Inferior parietal cortex (tissue), 1 donor: ENCODE results near the gene GOLGA5.
A peak's percentile ranks its signal among the peaks of the same experiment; 100 is the strongest.
"Not testable (repeated sequence)": the region's sequence is repeated elsewhere in the genome, so short reads cannot be mapped to it uniquely, and the experiment has no call there.

ENCODE experiments used
- DNase-seq: peaks from one replicate; pipeline ENCODE4 v3.0.0-alpha.2; 2016; ENCODE audit errors: extremely low spot score

Gene GOLGA5, protein sequence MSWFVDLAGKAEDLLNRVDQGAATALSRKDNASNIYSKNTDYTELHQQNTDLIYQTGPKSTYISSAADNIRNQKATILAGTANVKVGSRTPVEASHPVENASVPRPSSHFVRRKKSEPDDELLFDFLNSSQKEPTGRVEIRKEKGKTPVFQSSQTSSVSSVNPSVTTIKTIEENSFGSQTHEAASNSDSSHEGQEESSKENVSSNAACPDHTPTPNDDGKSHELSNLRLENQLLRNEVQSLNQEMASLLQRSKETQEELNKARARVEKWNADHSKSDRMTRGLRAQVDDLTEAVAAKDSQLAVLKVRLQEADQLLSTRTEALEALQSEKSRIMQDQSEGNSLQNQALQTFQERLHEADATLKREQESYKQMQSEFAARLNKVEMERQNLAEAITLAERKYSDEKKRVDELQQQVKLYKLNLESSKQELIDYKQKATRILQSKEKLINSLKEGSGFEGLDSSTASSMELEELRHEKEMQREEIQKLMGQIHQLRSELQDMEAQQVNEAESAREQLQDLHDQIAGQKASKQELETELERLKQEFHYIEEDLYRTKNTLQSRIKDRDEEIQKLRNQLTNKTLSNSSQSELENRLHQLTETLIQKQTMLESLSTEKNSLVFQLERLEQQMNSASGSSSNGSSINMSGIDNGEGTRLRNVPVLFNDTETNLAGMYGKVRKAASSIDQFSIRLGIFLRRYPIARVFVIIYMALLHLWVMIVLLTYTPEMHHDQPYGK

DNA sequence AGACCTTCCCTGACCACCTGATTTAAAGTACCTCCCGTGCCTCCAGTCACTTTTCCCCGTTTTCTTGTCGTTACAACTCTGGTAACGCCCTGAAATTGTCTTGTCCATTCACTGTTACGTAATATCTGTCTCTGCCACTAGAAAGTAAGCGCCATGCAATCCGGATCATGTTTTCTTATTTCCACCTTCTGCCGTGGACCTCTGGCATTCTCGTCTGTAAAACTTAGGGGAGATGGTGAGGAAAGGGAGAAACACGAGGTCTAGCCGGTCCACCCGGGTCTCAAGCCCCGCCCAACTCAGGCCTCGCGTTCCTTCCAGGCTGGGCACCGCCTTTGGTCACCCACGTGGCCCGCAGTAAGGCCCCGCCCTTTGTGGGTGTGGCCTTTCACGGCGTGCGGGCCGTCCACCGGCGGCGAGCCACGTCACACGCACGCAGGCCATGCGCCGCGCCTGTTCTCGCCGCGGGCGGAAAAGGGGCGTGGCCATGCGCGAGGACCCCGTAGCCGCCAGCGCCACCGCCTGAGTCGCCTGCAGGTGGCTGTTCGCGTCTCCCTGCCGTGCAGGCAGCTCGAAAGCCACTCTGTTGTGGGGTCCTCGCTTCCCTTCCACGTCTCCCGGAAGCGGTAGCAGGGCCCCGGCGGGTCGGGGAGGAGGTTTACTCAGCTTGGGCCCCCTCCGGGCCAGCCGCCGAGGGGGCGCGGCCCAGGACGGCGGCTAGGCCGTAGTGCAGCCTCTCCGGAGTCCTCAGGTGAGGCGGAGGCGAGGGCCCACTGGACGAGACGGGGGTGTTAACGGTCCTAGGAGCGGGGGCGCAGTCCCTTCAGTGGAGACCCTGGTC is at the start of gene GOLGA5:
Gene GOLGA5, plus strand, starts transcription at position 597 of the 838 bp plus-strand sequence. CDS start 3,133 bp downstream, outside the sequence.
- DNase-seq = peak; percentile 96

DNA sequence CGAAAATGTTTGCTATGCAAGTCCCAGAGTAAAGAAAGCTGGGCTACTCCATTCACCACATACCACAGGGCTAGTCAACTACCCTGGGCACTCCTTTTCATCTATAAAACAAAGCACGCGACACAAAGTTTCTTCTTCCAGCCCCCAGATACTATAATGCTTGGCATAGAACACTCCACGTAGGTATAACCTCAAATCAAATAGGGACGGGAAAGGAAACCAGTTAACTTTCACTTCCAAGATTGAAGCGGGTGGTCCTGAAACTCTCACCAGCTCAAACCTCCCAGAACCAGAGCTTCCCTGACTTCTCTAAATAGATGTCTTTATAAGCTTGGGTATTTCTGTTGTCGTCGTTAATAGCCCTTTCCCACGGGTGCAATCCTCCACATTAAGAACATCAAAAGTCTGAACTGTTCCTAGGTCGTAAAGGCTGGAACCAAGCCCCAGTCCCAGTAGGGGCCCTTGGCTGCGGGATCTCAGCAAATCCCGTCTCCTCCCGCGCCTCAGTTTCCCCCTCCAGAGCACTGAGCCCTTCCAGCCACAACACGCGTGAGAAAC is 46.3 kb upstream of the GOLGA5 start:
- DNase-seq = peak; percentile 11

DNA sequence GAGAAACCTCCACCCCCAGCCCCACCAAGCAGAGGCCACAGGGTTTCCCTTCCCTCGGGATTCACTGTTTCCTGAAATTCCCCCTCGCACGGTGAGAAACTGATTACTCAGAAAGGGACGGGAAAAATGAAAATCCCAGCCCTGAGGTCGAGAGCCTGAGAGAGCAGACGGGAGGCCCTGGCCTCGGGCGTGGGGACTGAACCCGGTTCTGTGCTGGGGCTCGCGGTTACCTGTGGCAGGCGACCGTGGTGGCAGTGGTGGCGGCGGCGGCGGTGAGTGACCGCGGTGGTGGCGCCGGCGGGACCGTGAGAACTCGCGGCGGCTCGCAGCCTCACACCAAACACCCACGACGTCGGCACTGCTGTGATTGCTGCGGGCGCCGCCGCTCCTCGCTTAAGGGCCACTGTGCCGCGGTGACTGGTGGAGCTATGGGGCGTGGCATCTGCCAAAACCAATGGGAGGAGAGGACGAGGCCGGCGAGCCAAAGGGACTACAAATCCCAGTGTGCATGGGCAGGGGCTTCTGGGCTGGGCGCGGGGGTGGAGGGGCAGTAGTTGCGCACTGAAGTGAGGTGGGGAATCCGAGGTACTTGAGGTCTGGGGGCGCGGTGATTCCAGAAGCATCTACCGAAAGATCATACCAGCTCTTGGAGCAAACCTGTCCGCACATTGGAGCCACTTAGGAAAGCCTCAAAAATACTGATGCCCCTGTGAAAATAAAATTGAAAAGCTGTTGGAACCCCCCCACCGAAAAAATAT is 45.7 kb upstream of the GOLGA5 start, which contains the start of gene LGMN:
Gene LGMN, minus strand, starts transcription at position 369 of the 758 bp plus-strand sequence. CDS start 15,841 bp downstream, outside the sequence.
- DNase-seq = peak; percentile 94

DNA sequence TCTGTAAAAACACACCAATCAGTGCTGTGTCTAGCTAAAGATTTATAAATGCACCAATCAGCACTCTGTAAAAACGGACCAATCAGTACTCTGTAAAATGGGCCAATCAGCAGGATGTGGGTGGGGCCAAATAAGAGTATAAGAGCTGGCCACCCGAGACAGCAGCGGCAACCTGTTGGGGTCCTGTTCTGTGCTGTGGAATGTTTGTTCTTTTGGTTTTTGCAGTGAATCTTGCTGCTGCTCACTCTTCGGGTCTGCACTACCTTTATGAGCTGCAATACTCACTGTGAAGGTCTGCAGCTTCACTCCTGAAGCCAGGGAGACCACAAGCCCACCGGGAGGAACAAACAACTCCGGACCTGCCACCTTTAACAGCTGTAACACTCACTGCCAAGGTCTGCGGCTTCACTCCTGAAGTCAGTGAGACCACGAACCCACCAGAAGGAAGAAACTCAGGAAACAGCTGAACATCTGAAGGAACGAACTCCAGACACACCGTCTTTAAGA is 43.8 kb upstream of the GOLGA5 start:
- DNase-seq = not testable (repeated sequence)

DNA sequence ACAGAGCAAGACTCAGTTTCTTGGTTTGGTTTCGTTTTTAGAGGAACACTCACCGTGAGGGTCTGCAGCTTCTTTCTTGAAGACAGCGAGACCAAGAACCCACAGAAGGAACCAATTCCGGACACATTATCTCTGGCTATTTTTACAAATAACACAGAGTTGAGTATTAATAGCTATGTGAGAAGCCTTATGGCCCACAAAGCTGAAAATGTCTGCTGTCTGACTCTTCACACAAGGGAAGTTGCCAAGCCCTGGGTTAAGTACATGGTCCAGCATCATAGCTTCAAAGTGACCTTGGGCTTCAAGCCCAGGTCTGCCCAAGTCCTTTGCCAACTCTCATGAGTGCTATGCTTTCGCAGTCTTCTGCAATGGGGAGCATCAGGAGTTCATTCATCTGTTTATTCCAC is 43.1 kb upstream of the GOLGA5 start:
- no peak for DNase-seq

DNA sequence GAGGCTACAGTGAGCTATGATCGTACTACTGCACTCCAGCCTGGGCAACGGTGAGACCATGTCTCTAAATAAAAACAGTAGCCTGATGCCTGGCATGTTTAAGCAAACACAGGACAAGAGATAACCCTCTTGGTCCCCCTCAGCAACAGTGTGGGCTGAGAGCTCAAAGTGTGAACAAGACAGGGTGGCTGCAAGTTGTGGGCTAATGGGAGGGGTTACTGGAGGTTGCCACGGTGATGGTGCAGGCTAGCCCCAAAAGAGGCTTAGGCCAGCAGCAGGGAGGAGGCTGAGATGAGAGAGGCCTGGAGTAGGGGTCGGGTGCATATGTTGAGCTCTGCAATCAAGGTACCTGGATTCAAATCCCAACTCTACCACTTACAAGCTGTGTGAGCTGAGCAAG is 42.3 kb upstream of the GOLGA5 start:
- no peak for DNase-seq

DNA sequence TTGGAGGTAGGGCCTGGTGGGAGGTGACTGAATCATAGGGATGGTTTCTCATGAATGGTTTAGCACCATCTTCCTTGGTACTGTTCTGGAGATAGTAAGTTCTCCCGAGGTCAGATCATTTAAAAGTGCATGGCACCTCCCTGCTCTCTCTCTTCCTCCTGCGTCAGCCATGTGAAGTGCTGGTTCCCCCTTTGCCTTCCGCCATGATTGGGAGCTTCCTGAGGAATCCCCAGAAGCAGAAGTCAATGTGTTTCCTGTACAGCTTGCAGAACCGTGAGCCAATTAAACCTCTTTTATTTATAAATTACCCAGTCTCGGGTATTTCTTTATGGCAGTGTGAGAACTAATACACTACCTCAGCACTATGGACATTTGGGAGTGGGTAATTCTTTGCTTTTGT is 40.9 kb upstream of the GOLGA5 start:
- DNase-seq = no peak

DNA sequence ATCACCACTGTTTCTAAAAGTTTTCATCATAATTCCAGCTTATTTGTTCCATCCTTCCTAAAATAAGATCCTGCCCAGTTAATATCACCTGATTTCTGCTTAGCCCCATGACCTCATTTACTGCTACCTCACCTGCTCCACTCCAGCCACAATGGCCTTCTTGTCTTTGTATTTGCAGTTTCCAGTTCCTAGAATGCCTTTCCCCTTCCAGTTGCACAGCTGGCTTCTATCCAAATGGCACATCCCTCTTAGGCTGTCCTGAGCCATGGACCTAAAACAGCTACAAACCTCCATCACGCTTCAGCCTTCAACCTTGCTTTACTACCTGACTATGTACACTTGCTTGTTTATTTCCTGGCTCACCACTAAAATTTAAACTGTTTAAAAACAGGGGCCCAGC is 39.1 kb upstream of the GOLGA5 start:
- no peak for DNase-seq

DNA sequence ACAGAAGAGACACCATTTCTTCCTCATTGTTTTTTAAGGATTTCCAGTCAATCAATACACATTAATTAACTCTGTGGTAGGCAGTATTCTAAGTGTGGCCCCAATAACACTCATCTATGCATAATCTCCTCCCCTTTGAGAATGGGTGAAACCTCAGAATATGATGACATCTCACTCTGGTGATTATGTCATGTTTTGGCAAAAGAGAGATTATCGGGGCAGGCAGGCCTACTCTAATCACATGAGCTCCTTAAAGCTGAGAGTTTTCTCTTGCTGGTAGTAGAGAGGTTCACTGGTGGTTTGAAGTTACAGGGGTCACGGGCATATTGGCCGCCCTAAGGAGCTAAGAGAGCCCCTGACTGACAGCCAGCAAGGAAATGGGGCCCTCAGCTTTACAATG is 38.6 kb upstream of the GOLGA5 start:
- no peak for DNase-seq

DNA sequence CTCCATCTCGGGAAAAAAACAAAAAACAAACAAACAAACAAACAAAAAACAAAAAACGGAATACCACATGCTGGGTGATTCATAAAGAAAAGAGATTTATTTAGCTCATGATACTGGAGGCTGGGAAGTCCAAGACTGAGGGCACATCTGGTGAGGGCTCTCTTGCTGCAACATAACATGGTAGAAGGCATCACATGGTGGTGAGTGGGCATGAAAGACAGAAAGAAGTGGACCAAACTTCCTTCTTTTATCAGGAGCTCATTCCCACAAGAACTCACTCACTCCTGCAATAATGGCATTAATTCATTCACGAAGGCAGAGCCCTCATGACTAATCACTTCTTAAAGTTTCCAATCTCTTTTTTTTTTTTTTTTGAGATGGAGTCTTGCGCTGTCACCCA is 37.7 kb upstream of the GOLGA5 start:
- no peak for DNase-seq

DNA sequence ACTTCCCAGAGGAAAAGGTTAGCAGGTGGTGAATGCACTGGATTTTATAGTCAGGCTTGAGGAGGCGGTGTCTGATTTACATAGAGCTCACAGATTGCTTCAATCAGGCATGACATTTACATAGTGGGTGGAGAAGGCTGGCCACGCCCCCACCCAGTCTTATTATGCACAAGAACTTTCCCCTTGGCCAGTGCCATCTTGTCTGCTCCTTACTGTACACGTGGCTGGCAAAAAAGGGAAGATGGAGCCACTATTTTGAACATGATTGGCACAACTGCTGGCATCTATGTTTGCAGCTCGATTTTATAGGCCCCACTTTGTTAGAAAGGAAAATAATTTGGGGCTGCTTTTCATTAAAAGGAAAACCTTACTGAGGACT is 34.8 kb upstream of the GOLGA5 start:
- no peak for DNase-seq

DNA sequence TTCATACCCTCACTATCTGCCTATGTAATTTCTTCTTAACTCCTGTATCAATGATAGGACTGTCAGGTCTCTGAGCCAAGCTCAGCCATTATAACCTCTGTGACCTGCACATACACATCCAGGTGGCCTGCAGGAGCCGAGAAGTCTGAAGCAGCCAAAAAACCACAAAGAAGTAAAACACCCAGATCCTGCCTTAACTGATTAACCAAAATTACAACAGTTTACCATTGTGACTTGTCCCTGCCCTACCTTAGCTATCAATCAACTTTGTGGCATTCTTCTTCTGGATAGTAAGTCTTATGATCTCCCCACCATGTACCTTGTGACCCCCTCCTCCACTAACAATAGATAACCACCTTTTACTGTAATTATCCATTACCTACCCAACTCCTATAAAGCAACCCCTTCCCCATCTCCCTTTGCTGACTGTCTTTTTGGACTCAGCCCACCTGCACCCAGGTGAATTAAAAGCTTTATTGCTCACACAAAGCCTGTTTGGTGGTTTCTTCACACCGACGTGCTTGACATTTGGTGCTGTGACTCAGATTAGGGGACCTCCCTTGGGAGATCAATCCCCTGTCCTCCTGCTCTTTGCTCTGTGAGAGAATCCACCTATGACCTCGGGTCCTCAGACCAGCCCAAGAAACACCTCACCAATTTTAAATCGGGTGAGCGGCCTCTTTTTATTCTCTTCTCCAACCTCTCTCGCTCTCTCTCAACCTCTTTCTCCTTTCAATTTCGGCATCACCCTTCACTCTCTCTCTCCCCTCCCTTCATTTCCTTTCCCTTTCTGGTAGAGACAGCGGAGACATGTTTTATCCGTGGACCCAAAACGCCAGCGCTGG is 34.2 kb upstream of the GOLGA5 start:
- no peak for DNase-seq

DNA sequence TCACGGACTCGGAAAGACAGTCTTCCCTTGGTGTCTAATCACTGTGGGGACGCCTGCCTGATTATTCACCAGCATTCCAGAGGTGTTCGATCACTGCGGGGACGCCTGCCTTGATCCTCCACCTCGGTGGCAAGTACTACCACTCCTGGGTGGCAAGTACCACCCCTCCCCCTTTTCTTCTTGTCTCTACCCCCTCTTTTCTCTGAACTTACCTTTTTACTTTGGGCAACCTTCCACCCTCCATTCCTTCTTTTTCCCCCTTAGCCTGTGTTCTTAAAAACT is 33.6 kb upstream of the GOLGA5 start:
- no peak for DNase-seq

DNA sequence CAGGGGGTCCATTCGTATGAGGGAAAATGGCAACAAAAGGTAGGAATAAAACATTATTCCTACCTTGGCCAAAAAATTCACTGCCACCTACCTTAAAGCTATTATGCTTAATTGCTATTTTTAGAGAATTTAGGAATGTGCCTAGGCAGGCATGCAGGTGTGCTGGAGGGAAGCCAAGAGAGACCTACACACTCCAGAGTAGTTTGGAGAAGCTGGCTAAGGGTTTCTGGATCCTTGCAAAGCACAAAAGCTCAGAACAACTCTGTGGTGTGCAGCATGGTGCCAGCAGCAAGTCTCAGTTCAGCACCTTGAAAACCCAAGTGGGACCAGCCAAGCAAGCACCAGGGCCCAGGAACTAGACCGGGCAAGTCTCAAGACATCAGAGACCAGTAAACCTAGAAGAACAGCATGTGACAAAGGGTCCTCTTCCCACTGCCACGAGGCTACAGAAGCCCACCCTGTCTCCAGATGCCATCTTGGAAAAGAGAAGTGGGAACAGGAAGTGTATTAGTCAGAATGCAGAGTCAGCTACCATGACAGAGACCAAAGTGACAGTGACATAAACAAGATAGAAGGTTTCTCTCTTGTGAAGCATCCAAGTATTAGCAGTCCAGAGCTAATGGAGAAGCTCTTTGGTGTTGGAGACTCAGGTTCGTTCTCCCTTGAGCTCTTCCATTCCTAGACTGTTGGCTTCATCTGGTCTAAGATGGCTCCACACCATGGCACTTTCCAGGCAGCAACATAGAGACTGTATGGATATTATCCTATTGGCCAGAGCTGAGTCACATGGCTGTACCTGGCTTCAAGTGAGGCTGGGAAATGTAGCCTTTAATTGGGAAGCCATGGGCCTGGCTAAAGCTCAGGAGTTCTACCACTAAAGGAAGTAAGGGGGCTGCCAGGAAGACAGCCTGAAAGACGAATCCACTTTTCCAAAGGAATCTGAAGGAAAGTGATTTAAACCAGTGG is 30.2 kb upstream of the GOLGA5 start:
- DNase-seq = not testable (repeated sequence)

DNA sequence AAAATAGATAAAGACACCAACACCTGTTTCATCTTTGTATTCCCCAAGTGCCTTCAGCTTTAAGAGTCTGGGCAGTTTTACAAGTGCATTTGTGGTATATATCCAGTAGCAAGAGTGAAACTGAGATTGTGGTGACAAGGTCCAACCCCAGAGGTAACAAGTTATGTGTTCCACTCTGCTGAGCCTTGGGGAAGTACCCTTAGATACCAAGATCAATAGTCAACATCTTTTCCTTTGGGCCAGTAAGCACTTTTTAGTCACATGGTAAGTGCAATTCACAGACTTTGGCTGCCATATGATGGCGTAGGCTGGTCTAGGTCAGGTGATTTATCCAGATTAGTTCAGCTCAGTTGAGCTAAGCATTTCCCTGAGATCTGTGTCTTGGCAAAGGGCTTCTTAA is 25.9 kb upstream of the GOLGA5 start:
- DNase-seq = not testable (repeated sequence)

DNA sequence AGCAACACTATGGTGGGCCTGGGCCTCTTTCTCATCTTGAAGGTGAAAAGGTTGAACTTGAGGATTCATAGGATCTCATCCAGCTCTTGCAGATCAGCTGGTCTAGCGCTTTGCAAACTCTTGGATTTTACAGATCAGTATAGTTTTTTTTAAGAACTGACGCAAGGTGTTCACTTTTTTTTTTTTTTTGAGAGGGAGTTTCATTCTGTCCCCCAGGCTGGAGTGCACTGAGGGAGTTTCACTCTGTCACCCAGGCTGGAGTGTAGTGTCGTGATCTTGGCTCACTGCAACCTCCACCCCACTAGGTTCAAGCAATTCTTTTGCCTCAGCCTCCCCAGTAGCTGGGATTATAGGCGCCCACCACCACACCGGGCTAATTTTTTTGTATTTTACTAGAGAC is 25.3 kb upstream of the GOLGA5 start:
- DNase-seq = no peak

DNA sequence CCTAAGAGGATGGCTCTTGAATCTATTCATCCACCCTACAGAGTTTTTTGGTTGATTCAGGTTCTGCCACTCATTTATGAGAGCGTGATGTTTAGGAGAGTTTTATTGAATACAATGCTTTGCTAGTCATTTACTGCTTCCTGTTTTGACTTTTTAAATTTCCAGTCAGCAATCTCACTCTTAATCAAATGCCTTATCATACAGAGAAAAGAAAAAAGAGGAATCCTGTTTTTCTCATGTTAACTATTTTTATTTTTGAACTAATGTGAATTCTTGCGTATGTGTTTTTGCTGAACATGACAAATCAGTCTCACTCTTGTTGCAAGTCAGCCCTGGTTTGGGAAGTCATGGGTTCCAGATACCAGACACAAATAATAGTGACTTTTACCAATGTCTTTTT is 23.6 kb upstream of the GOLGA5 start:
- no peak for DNase-seq

DNA sequence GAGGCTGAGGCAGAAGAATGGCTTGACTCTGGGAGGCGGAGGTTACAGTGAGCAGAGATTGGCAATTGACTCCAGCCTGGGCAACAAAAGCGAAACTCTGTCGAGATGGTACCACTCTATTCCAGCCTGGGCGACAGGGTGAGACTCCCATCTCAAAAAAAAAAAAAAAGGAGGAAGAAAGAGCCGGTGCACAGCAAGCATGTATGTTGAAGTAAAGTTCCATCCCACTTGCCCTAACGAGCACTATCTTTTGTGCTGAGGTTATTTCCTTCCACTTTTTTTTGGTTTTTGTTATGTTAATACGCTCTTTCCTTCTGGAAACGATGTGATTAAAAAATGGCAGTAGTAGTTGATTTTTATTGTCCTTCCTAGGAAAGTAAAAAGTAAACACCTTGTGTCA is 19.5 kb upstream of the GOLGA5 start:
- no peak for DNase-seq

DNA sequence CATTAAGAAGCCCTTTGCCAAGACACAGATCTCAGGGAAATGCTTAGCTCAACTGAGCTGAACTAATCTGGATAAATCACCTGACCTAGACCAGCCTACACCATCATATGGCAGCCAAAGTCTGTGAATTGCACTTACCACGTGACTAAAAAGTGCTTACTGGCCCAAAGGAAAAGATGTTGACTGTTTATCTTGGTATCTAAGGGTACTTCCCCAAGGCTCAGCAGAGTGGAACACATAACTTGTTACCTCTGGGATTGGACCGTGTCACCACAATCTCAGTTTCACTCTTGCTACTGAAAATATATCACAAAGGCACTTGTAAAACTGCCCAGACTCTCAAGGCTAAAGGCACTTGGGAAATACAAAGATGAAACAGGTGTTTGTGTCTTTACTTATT is 18.8 kb upstream of the GOLGA5 start:
- DNase-seq = not testable (repeated sequence)
